H1 (cell line): Measurements from ENCODE around the gene ERC1. TPM values are rescaled to one million over a fixed set of nuclear protein-coding genes. Genes with fewer than 3 reads are reported as not detected.

Source experiments
- CTCF ChIA-PET: fragments of 300-600 bp; sonication (Branson Sonifier 250); formaldehyde crosslinking; loops from one replicate; lab custom pipeline; 2021; ENCODE audit not compliant: partially characterized antibody; lab: Charles Lee
- POLR2A ChIA-PET: fragments of 300-600 bp; sonication (Branson Sonifier 250); formaldehyde crosslinking; loops from one replicate; lab custom pipeline; 2021; ENCODE audit warnings: inconsistent platforms; ENCODE audit not compliant: partially characterized antibody; lab: Charles Lee
- DNase-seq, 2 experiments: peaks; one replicate each; pipeline versions ENCODE4 v3.0.0 to v3.0.0-alpha.2; 2010 to 2022; ENCODE audit warnings: low spot score in 2 of 2, low read depth in 1 of 2, mixed read lengths in 1 of 2
- FAIRE-seq: peaks from 2 replicates; lab custom pipeline; 2011; peaks lifted over from hg19 to GRCh38; lab: Jason Lieb, UNC
- H2AFZ ChIP-seq: 2 replicates; pipeline ENCODE4 v1.8.1; 2012; ENCODE audit warnings: low read length, inconsistent platforms
- H2AK5ac ChIP-seq: 2 replicates; pipeline ENCODE4 v1.6.1; 2013; ENCODE audit warnings: low read depth, low read length
- H2BK120ac ChIP-seq: replicated peaks from 2 replicates; pipeline ENCODE3; 2013; ENCODE audit warnings: low read depth, low read length, inconsistent platforms
- H2BK12ac ChIP-seq: 2 replicates; pipeline ENCODE4 v1.6.1; 2013; ENCODE audit warnings: low read depth, low read length
- H2BK15ac ChIP-seq: 2 replicates; pipeline ENCODE4 v1.6.1; 2013; ENCODE audit warnings: low read length
- H2BK20ac ChIP-seq: 2 replicates; pipeline ENCODE4 v1.6.1; 2013; ENCODE audit warnings: low read length
- H2BK5ac ChIP-seq: 2 replicates; pipeline ENCODE4 v1.6.1; 2013; ENCODE audit warnings: low read depth, low read length
- H3K14ac ChIP-seq: 2 replicates; pipeline ENCODE4 v1.6.1; 2013; ENCODE audit warnings: inconsistent platforms; ENCODE audit not compliant: insufficient read length
- H3K18ac ChIP-seq: 2 replicates; pipeline ENCODE4 v1.6.1; 2013; ENCODE audit warnings: low read length; ENCODE audit errors: extremely low read depth
- H3K23ac ChIP-seq: 2 replicates; pipeline ENCODE4 v1.6.1; 2013; ENCODE audit warnings: inconsistent platforms; ENCODE audit not compliant: insufficient read length
- H3K23me2 ChIP-seq: 2 replicates; pipeline ENCODE4 v1.6.1; 2013; ENCODE audit warnings: low read depth, low read length
- H3K27ac ChIP-seq: 2 replicates; pipeline ENCODE4 v1.6.1; 2011; ENCODE audit warnings: low read depth, low read length, inconsistent platforms
- H3K27me3 ChIP-seq, 4 experiments: replicated peaks in 1 of 4; 1 replicate in 1 of 4; 2 replicates in 3 of 4; pipeline versions ENCODE4 v1.6.1 to v1.8.1; 2011 to 2013; ENCODE audit warnings: low read length in 3 of 4, mild to moderate bottlenecking in 3 of 4, inconsistent platforms in 2 of 4, mixed read lengths in 2 of 4, moderate library complexity in 1 of 4; ENCODE audit not compliant: control insufficient read depth in 3 of 4, insufficient read depth in 3 of 4; ENCODE audit errors: extremely low read depth in 1 of 4
- H3K36me3 ChIP-seq, 4 experiments: 2 replicates each; pipeline versions ENCODE4 v1.6.1 to v1.8.1; 2011 to 2013; ENCODE audit warnings: mild to moderate bottlenecking in 4 of 4, low read length in 3 of 4, moderate library complexity in 2 of 4, control low read depth in 1 of 4, inconsistent platforms in 1 of 4; ENCODE audit not compliant: insufficient read depth in 4 of 4, control insufficient read depth in 2 of 4
- H3K4ac ChIP-seq: replicated peaks from 2 replicates; pipeline ENCODE3; 2013; ENCODE audit warnings: low read length, low read depth, mixed read lengths, inconsistent platforms; ENCODE audit not compliant: insufficient read length
- H3K4me1 ChIP-seq, 4 experiments: replicated peaks in 1 of 4; 1 replicate in 1 of 4; 2 replicates in 3 of 4; pipeline versions ENCODE4 v1.6.1 to v1.8.1; 2011 to 2013; ENCODE audit warnings: low read length in 3 of 4, inconsistent platforms in 2 of 4, mixed read lengths in 1 of 4; ENCODE audit not compliant: insufficient read depth in 4 of 4, control insufficient read depth in 3 of 4
- H3K4me2 ChIP-seq, 2 experiments: 2 replicates each; pipeline versions ENCODE4 v1.6.1 to v1.8.1; 2011 to 2013; ENCODE audit warnings: low read depth in 2 of 2, low read length in 2 of 2, control low read depth in 1 of 2, inconsistent platforms in 1 of 2, mild to moderate bottlenecking in 1 of 2; ENCODE audit not compliant: insufficient read depth in 1 of 2
- H3K4me3 ChIP-seq, 4 experiments: fragments of 200-600, 300-600 bp in 1 of 4; sonication (generic), shearing (Covaris generic), sonication (Bioruptor Twin) in 1 of 4; 2 replicates each; pipeline versions ENCODE4 v1.5.1 to v1.8.1; 2011 to 2016; ENCODE audit warnings: low read length in 4 of 4, low read depth in 3 of 4, control low read depth in 2 of 4, inconsistent platforms in 2 of 4, mild to moderate bottlenecking in 2 of 4, mixed read lengths in 1 of 4, moderate library complexity in 1 of 4; ENCODE audit not compliant: insufficient read depth in 2 of 4; ENCODE audit errors: extremely low read depth in 1 of 4
- H3K56ac ChIP-seq: replicated peaks from 2 replicates; pipeline ENCODE3; 2013; ENCODE audit warnings: low read depth, mild to moderate bottlenecking, mixed read lengths, low read length, inconsistent platforms; ENCODE audit not compliant: insufficient read length
- H3K79me1 ChIP-seq: 2 replicates; pipeline ENCODE4 v1.6.1; 2013; ENCODE audit warnings: low read depth, low read length, control low read depth
- H3K79me2 ChIP-seq, 2 experiments: 2 replicates each; pipeline versions ENCODE4 v1.6.1 to v1.8.1; 2012 to 2013; ENCODE audit warnings: low read length in 2 of 2, mild to moderate bottlenecking in 2 of 2, inconsistent platforms in 1 of 2; ENCODE audit not compliant: insufficient read depth in 2 of 2, control insufficient read depth in 1 of 2
- H3K9ac ChIP-seq, 4 experiments: replicated peaks in 1 of 4; 1 replicate in 1 of 4; 2 replicates in 3 of 4; pipeline versions ENCODE4 v1.6.1 to v1.8.1; 2011 to 2013; ENCODE audit warnings: low read depth in 3 of 4, low read length in 3 of 4, control low read depth in 2 of 4, mild to moderate bottlenecking in 2 of 4, moderate library complexity in 2 of 4, inconsistent platforms in 1 of 4; ENCODE audit errors: extremely low read depth in 1 of 4
- H3K9me3 ChIP-seq, 2 experiments: 2 replicates each; pipeline versions ENCODE4 v1.6.1 to v1.8.1; 2012 to 2013; ENCODE audit warnings: mild to moderate bottlenecking in 2 of 2, moderate library complexity in 2 of 2, control low read depth in 1 of 2, inconsistent platforms in 1 of 2, low read depth in 1 of 2, low read length in 1 of 2, mixed read lengths in 1 of 2; ENCODE audit not compliant: insufficient read depth in 2 of 2
- H4K20me1 ChIP-seq, 2 experiments: replicated peaks in 1 of 2; 2 replicates each; pipeline versions ENCODE3 to v1.8.1; 2011 to 2013; ENCODE audit warnings: inconsistent platforms in 2 of 2, low read length in 2 of 2, mild to moderate bottlenecking in 1 of 2; ENCODE audit not compliant: insufficient read depth in 2 of 2, control insufficient read depth in 1 of 2
- H4K5ac ChIP-seq: 2 replicates; pipeline ENCODE4 v1.6.1; 2013; ENCODE audit warnings: low read length, low read depth, mixed read lengths, inconsistent platforms; ENCODE audit not compliant: insufficient read length
- H4K8ac ChIP-seq: 2 replicates; pipeline ENCODE4 v1.8.0; 2013; ENCODE audit warnings: mild to moderate bottlenecking, moderate library complexity, low read length, inconsistent platforms; ENCODE audit not compliant: insufficient read depth; ENCODE audit errors: extremely low read depth
- H4K91ac ChIP-seq: replicated peaks from 2 replicates; pipeline ENCODE3; 2013; ENCODE audit warnings: low read length, mixed read lengths, inconsistent platforms; ENCODE audit not compliant: insufficient read length
- BRCA1 ChIP-seq: IDR thresholded peaks from 2 replicates; pipeline ENCODE4 v1.6.1; 2012; ENCODE audit warnings: low read depth, low read length, improper control_type of control experiment
- CEBPB ChIP-seq: IDR thresholded peaks from 2 replicates; pipeline ENCODE4 v1.6.1; 2012; ENCODE audit warnings: low read depth, low read length
- CHD1 ChIP-seq: IDR thresholded peaks from 2 replicates; pipeline ENCODE4 v1.6.1; 2012; ENCODE audit warnings: low read depth, low read length, improper control_type of control experiment
- CTBP2 ChIP-seq: IDR thresholded peaks from 2 replicates; pipeline ENCODE4 v1.7.0; 2011; ENCODE audit warnings: borderline replicate concordance, mild to moderate bottlenecking, moderate library complexity, mixed read lengths, low read length; ENCODE audit not compliant: insufficient read depth, insufficient read length
- E2F6 ChIP-seq: IDR thresholded peaks from 2 replicates; pipeline ENCODE4 v1.6.1; 2012; ENCODE audit warnings: inconsistent platforms
- EGR1 ChIP-seq: IDR thresholded peaks from 2 replicates; pipeline ENCODE4 v1.6.1; 2011; ENCODE audit warnings: low read depth, low read length, borderline replicate concordance
- SAP30 ChIP-seq: fragments of 300-600 bp; sonication (generic); IDR thresholded peaks from 2 replicates; pipeline ENCODE4 v1.7.1; 2012; ENCODE audit warnings: low read length, moderate library complexity, mild to moderate bottlenecking, inconsistent platforms; ENCODE audit not compliant: insufficient read depth, insufficient replicate concordance
- TAF7 ChIP-seq: optimal IDR thresholded peaks from 2 replicates; pipeline ENCODE3; 2011; ENCODE audit warnings: low read depth, mild to moderate bottlenecking, inconsistent platforms, low read length, moderate library complexity, borderline replicate concordance
- ZNF274 ChIP-seq: IDR thresholded peaks from 2 replicates; pipeline ENCODE4 v1.7.0; 2012; ENCODE audit warnings: low read length, borderline replicate concordance; ENCODE audit errors: extremely low read depth
- WGBS, 2 experiments: shearing (Covaris generic) in 1 of 2; methylation state at CpG; one replicate each; pipeline versions ENCODE4 v1.1.6 to v1.1.7; 2013 to 2015; ENCODE audit warnings: low lambda C conversion rate in 2 of 2, mixed read lengths in 2 of 2, inconsistent platforms in 1 of 2, low coverage in 1 of 2, missing lambda C conversion rate in 1 of 2; ENCODE audit not compliant: insufficient replicate concordance in 2 of 2, insufficient coverage in 1 of 2, insufficient read length in 1 of 2; ENCODE audit errors: extremely low coverage in 1 of 2, missing lambda C conversion rate in 1 of 2; 5-methylcytosine and 5-hydroxymethylcytosine counted together
- polyA plus RNA-seq, 7 experiments: library from polyadenylated mRNA; depleted of rRNA in 3 of 7; stranded (reverse) in 5 of 7; unstranded in 2 of 7; fragments of >200 nt in 5 of 7; fragments of 200-250 nt in 2 of 7; gene quantifications; 1 replicate in 5 of 7; 2 replicates in 1 of 7; 4 replicates in 1 of 7; pipeline versions ENCODE4 v1.2.1 to v1.2.3, GENCODE V29; 2011 to 2013; ENCODE audit warnings: missing spikeins in 2 of 7, mixed read lengths in 2 of 7
- total RNA-seq: library from RNA; stranded (reverse); fragmentation: NEBNext Ultra II Directional; extraction: Animal tissue kit (Norgen Biotek cat#: 25700); gene quantifications from 2 replicates; pipeline ENCODE4 v1.2.1, GENCODE V29; 2021

The ERC1 gene
- total and polyA plus RNA-seq, 2 of the 8 experiments (the other 6 are each of a cell fraction or from before 2014, with no cell fraction given), result 7.8 to 45.7 TPM

GRCh38 chr12:1471224-1471623, 480.2 kb downstream of the ERC1 start:
- Histone ChIP-seq H3K4me2 (no peak overlapping the region), H4K91ac (no peak overlapping the region), H3K36me3 (peaks cover 0 to 2% (median 0%) of the 10 kb centered on the region in 4 experiments; a peak in 1 of 8 replicates), H3K18ac (no peak overlapping the region), H2BK120ac (no peak overlapping the region), H2BK15ac (no peak overlapping the region), H2BK5ac (no peak overlapping the region), H3K4me3 (no peak overlapping the region), H4K8ac (no peak overlapping the region), H3K27me3 (no peaks in the 10 kb centered on the region; a peak in 1 of 7 replicates), H3K79me2 (no peaks in the 10 kb centered on the region), H2BK20ac (no peak overlapping the region), H4K5ac (no peak overlapping the region), H3K79me1 (no peaks in the 10 kb centered on the region), H4K20me1 (no peaks in the 10 kb centered on the region), H2AK5ac (no peak overlapping the region), H3K27ac (no peak overlapping the region), H3K4me1 (peaks cover 3 to 14% (median 10%) of the 10 kb centered on the region in 4 experiments; a peak in 6 of 7 replicates), H3K9ac (no peak overlapping the region), H2AFZ (no peak overlapping the region), H3K23me2 (no peaks in the 10 kb centered on the region), H3K14ac (no peak overlapping the region), H3K56ac (no peak overlapping the region), H3K23ac (no peak overlapping the region), H2BK12ac (no peak overlapping the region), H3K4ac (no peak overlapping the region), H3K9me3 (no peaks in the 10 kb centered on the region)
- CTCF ChIA-PET, result interaction anchor here (1.0 to 1.4 kb wide), 3 partner anchors 92 to 174 kb away, joined by 3 to 4 read pairs (median 3); no protein-coding TSS in a partner anchor
- FAIRE-seq (no peak), DNase-seq (no peak)
- POLR2A ChIA-PET, result no interaction called here
- WGBS, 2 experiments, result 89% methylated on average over 6 of the region's 6 CpGs; no CpG with 5 or more reads in 1 of the 2 experiments
- TF ChIP-seq EGR1, result no peak
- TF ChIP-seq TAF7, result no peak
- no peak for TF ChIP-seq SAP30
- TF ChIP-seq ZNF274, result no peak
- TF ChIP-seq BRCA1, result no peak
- no peak for TF ChIP-seq CHD1
- TF ChIP-seq CTBP2, result no peak
- no peak for TF ChIP-seq CEBPB
- TF ChIP-seq E2F6, result no peak
